Ovary (tissue), 9 donors: ENCODE results near the gene MBP. TPM values are rescaled to one million over a fixed set of nuclear protein-coding genes. Genes with fewer than 3 reads are reported as not detected.

Experiments used
- DNase-seq, 5 donors: peaks; one replicate each; pipeline ENCODE4 v3.0.0-alpha.2; 2019 to 2020
- H3K27ac ChIP-seq, 2 donors: fragments of 200-600 bp; one replicate each; pipeline versions ENCODE4 v1.5.1 to v1.8.0; 2019 to 2022
- H3K27me3 ChIP-seq: fragments of 200-600 bp; one replicate; pipeline ENCODE4 v1.8.0; 2022
- H3K36me3 ChIP-seq: fragments of 200-600 bp; sonication (generic); one replicate; pipeline ENCODE4 v1.5.1; 2019
- H3K4me1 ChIP-seq: one replicate; pipeline ENCODE4 v1.8.1; 2013; ENCODE audit warnings: mild to moderate bottlenecking, moderate library complexity; ENCODE audit not compliant: insufficient read depth
- H3K4me3 ChIP-seq: fragments of 200-600 bp; sonication (generic); one replicate; pipeline ENCODE4 v1.5.1; 2017
- H3K9me3 ChIP-seq, 2 donors: fragments of 200-600 bp in 1 of 2; sonication (generic) in 1 of 2; one replicate each; pipeline versions ENCODE4 v1.5.1 to v1.8.1; 2013 to 2019; ENCODE audit warnings: mild to moderate bottlenecking in 1 of 2, moderate library complexity in 1 of 2
- EP300 ChIP-seq: sonication (generic); formaldehyde crosslinking; IDR thresholded peaks from one replicate; pipeline ENCODE4 v1.6.1; 2017; ENCODE audit warnings: antibody characterized with exemption
- POLR2A ChIP-seq: fragments of 450-650 bp; IDR thresholded peaks from one replicate; pipeline ENCODE4 v1.6.1; 2017; ENCODE audit warnings: antibody characterized with exemption, mild to moderate bottlenecking, moderate library complexity
- WGBS, 3 donors: extraction: QIAGEN DNeasy Blood & Tissue Kit in 1 of 3; methylation state at CpG; one replicate each; pipeline versions ENCODE4 v1.1.5 to v1.1.7; 2013 to 2017; 5-methylcytosine and 5-hydroxymethylcytosine counted together
- intact Hi-C, 4 donors: fragments of 100-400 bp; cut with DNase I; formaldehyde crosslinking; loops; one replicate each; pipeline versions ENCODE4 v1.11.0 to v1.15.1; 2022 to 2023
- polyA plus RNA-seq, 2 donors: library from polyadenylated mRNA; stranded (reverse); fragments of 200-250 nt in 1 of 2; fragments of 350-450 nt in 1 of 2; fragmentation: Illumina TruSeq in 1 of 2; extraction: RNeasy Lipid Tissue Mini Kit (QIAGEN cat#74804) in 1 of 2; gene quantifications; one replicate each; pipeline ENCODE4 v1.2.3, GENCODE V29; 2013 to 2014
- total RNA-seq, 7 donors: library from RNA; depleted of rRNA in 2 of 7; stranded (reverse); fragments of >200 nt in 2 of 7; fragmentation: NEBNext Ultra II Directional in 3 of 7; extraction: Animal tissue kit (Norgen Biotek cat#: 25700) in 3 of 7; gene quantifications; one replicate each; pipeline versions ENCODE4 v1.1.0 to v1.2.4, GENCODE V29; 2016 to 2023
- TF ChIP-seq, protein P1 (sequence below), 3 donors: fragments of 450-650 bp in 2 of 3; fragments of 200-600 bp in 1 of 3; IDR thresholded peaks; one replicate each; pipeline versions ENCODE4 v1.5.1 to v1.8.0; 2016 to 2022; ENCODE audit warnings: antibody characterized with exemption in 3 of 3, mild to moderate bottlenecking in 1 of 3
- donor health status: DM: no; HTN: no; CAD: no; lungs with moderate emphysema.
- donor health status: DM: no; HTN: no; CAD: no.
- donor health status: Bipolar disorder and iron deficiency.
- donor health status: DM: yes; HTN: yes; CAD: no.
- donor health status: DM: no; HTN: no; CAD: no.
- donor health status: DM: yes; HTN: yes; CAD: no.

The MBP gene
- total and polyA plus RNA-seq, 9 donors: 7.1 to 38.2 (median 23.2) TPM

DNA sequence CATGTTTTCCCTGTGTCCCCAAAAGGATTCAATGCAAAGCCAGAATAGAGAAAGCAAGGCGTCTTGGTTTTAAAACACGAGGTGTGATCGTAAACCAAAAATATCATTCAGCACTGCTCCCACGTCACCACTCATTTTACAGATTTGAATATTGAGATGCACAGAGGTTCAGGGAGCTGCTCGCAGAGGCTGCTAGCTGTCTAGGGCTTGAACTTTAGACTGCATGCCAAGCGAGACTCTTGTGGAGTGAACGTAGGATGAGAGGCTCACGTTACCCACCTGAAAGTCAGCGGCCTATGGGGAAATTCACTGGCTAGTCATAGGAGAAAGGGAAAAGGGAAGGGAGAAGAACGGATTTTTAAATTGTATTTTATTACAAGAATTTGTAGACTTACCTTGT is 130.1 kb downstream of the MBP start:
- TF ChIP-seq EP300: no peak
- no peak for TF ChIP-seq POLR2A
- TF ChIP-seq, protein P1, sequence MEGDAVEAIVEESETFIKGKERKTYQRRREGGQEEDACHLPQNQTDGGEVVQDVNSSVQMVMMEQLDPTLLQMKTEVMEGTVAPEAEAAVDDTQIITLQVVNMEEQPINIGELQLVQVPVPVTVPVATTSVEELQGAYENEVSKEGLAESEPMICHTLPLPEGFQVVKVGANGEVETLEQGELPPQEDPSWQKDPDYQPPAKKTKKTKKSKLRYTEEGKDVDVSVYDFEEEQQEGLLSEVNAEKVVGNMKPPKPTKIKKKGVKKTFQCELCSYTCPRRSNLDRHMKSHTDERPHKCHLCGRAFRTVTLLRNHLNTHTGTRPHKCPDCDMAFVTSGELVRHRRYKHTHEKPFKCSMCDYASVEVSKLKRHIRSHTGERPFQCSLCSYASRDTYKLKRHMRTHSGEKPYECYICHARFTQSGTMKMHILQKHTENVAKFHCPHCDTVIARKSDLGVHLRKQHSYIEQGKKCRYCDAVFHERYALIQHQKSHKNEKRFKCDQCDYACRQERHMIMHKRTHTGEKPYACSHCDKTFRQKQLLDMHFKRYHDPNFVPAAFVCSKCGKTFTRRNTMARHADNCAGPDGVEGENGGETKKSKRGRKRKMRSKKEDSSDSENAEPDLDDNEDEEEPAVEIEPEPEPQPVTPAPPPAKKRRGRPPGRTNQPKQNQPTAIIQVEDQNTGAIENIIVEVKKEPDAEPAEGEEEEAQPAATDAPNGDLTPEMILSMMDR (IDR thresholded peaks at IDR 0.05): no peak
- intact Hi-C loops: loop anchor here in 3 of 4 donors (5.0 to 10.0 kb wide), 4 partner anchors 52 to 212 kb away; partner anchors contain the start of gene MBP (in 1 of the 3)
- no peaks in the 10 kb centered on the region for H3K9me3 ChIP-seq
- no peak for DNase-seq
- no peaks in the 10 kb centered on the region for H3K27me3 ChIP-seq
- no peaks in the 10 kb centered on the region for H3K36me3 ChIP-seq
- H3K27ac ChIP-seq: no peak overlapping the region
- H3K4me1 ChIP-seq: no peaks in the 10 kb centered on the region
- H3K4me3 ChIP-seq: no peak overlapping the region
- 88 to 90% (median 89%) methylated on average over 10 of the region's 10 CpGs for WGBS, 3 donors

DNA sequence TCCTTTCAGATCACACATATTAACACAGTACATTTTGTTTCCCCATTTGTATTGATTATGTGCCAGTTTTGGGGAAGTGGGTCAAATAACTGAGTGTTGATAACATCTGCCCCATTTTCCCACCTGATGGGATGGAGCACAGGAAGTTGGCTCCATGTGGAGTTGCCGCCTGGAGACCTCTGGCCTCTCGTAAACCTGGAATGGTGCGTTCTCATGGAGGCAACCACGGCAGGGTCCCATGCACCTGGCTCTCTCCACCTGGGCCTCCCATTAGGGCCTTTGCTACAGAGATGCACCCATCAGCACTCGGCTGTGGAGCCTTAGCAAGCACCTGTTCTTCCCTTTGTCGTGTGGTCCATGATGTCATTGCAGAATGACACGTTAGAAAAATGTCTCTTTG is 130.6 kb downstream of the MBP start:
- intact Hi-C loops: loop anchor here in 3 of 4 donors (2.0 to 10.0 kb wide), 5 partner anchors 53 to 213 kb away; partner anchors contain the start of gene MBP (in 1 of the 3)
- no peaks in the 10 kb centered on the region for H3K36me3 ChIP-seq
- TF ChIP-seq POLR2A (no peak), EP300 (no peak)
- TF ChIP-seq, protein P1 (IDR thresholded peaks at IDR 0.05): no peak
- no peaks in the 10 kb centered on the region for H3K27me3 ChIP-seq
- WGBS, 3 donors: 90 to 96% (median 92%) methylated on average over 7 of the region's 7 CpGs
- no peak for DNase-seq
- no peak overlapping the region for H3K27ac ChIP-seq
- no peak overlapping the region for H3K4me3 ChIP-seq
- H3K4me1 ChIP-seq: no peaks in the 10 kb centered on the region
- no peaks in the 10 kb centered on the region for H3K9me3 ChIP-seq

DNA sequence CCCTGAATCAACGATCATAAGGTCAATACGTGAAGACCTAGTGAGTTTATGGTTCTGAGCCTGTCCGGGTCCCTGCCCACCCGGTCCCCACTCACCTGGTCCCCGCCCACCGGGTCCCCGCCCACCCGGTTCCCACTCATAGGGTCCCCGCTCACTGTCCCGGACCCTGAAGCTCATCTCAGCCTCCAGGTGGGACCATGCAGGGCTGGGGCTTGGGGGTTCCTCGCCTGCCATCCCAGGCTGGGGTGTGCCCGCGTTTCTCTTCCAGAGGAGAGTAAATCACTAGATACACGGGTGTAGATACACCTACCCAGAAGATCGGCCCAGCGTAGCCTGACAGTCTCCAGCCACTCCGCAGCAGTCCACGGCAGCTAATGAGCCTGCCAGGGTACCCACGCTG is 131.5 kb downstream of the MBP start:
- peak in 1 of 5 donors; percentile 36 for DNase-seq
- intact Hi-C loops: loop anchor here in 3 of 4 donors (2.0 to 10.0 kb wide), 5 partner anchors 54 to 214 kb away; partner anchors contain the start of gene MBP (in 1 of the 3)
- H3K36me3 ChIP-seq: no peaks in the 10 kb centered on the region
- no peaks in the 10 kb centered on the region for H3K4me1 ChIP-seq
- TF ChIP-seq EP300 (no peak), POLR2A (no peak)
- TF ChIP-seq, protein P1 (IDR thresholded peaks at IDR 0.05): no peak
- H3K27me3 ChIP-seq: no peaks in the 10 kb centered on the region
- H3K27ac ChIP-seq: no peak overlapping the region
- H3K4me3 ChIP-seq: no peak overlapping the region
- H3K9me3 ChIP-seq: no peaks in the 10 kb centered on the region
- 74 to 80% (median 76%) methylated on average over 19 of the region's 19 CpGs for WGBS, 3 donors

DNA sequence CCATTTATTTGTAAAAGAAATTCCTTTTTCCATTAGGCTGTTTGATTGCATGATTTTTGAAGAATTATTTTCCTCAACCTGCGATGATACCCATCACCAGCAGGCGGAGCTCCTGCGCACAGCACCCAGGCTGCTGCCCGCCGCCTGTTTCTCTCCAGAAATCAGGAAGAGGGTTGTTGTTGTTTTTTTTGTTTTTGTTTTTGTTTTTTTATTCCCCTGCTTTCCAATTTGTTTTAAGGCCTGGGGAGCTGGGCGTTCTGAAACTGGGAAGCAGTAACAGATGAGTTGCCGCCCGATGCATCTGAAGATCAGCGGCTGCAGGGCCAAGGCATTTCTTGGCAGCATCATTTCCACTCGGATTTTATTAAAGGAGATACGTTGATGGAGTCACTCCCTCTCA is 132.1 kb downstream of the MBP start:
- DNase-seq: peak; percentile 34 to 74 (median 65)
- no peaks in the 10 kb centered on the region for H3K27me3 ChIP-seq
- no peak overlapping the region for H3K4me3 ChIP-seq
- no peaks in the 10 kb centered on the region for H3K36me3 ChIP-seq
- H3K9me3 ChIP-seq: no peaks in the 10 kb centered on the region
- intact Hi-C loops: loop anchor here in 3 of 4 donors (2.0 to 10.0 kb wide), 5 partner anchors 54 to 214 kb away; partner anchors contain the start of gene MBP (in 1 of the 3)
- WGBS, 3 donors: 2 to 4% (median 2%) methylated on average over 11 of the region's 11 CpGs
- no peaks in the 10 kb centered on the region for H3K4me1 ChIP-seq
- no peak overlapping the region for H3K27ac ChIP-seq
- TF ChIP-seq, protein P1 (IDR thresholded peaks at IDR 0.05): peak; percentile 82 to 97 (median 88)
- TF ChIP-seq EP300 (no peak), POLR2A (no peak)
